DLD1 (cell line): ENCODE results near the gene ARPC1A.
"Not testable (repeated sequence)": the region's sequence is repeated elsewhere in the genome, so short reads cannot be mapped to it uniquely, and the experiment has no call there.

Experiments
- in situ Hi-C: cut with HindIII; loops from 2 replicates; pipeline ENCODE4 v1.10.0; 2017; ENCODE audit warnings: low sequenced_read_pairs

Gene ARPC1A

GRCh38 chr7:99314504-99314903 lies 11.2 kb upstream of the ARPC1A start:
- in situ Hi-C loops, result loop anchor here (25.0 kb wide), 2 partner anchors 302 to 402 kb away; no protein-coding TSS in a partner anchor

- in situ Hi-C loops, result loop anchor here (25.0 kb wide), 2 partner anchors 308 to 408 kb away; no protein-coding TSS in a partner anchor
Measured at GRCh38 chr7:99320371-99320770, 5.3 kb upstream of the ARPC1A start.

GRCh38 chr7:99322659-99323058 lies 3.0 kb upstream of the ARPC1A start:
- in situ Hi-C loops, result loop anchor here (25.0 kb wide), 2 partner anchors 310 to 410 kb away; no protein-coding TSS in a partner anchor

GRCh38 chr7:99324559-99324958 lies 1.1 kb upstream of the ARPC1A start:
- in situ Hi-C loops, result loop anchor here (25.0 kb wide), 2 partner anchors 312 to 412 kb away; no protein-coding TSS in a partner anchor

GRCh38 chr7:99325001-99325493 lies 651 bp upstream of the ARPC1A start:
- in situ Hi-C loops, result no loop called here

- in situ Hi-C loops, result no loop called here
Measured at GRCh38 chr7:99326408-99326782, 697 bp downstream of the ARPC1A start.

GRCh38 chr7:99330314-99330961 lies 4.7 kb downstream of the ARPC1A start:
- in situ Hi-C loops, result not testable (repeated sequence)

GRCh38 chr7:99331002-99331401 lies 5.3 kb downstream of the ARPC1A start:
- in situ Hi-C loops, result no loop called here

GRCh38 chr7:99339595-99339994 lies 13.9 kb downstream of the ARPC1A start:
- in situ Hi-C loops, result no loop called here

GRCh38 chr7:99340659-99341058 lies 15.0 kb downstream of the ARPC1A start:
- in situ Hi-C loops, result no loop called here

GRCh38 chr7:99344061-99344647 lies 18.5 kb downstream of the ARPC1A start:
- in situ Hi-C loops, result no loop called here

GRCh38 chr7:99350641-99351040 lies 24.9 kb downstream of the ARPC1A start:
- in situ Hi-C loops, result not testable (repeated sequence)

GRCh38 chr7:99352247-99352646 lies 26.5 kb downstream of the ARPC1A start:
- in situ Hi-C loops, result no loop called here

GRCh38 chr7:99355098-99355497 lies 29.4 kb downstream of the ARPC1A start:
- in situ Hi-C loops, result no loop called here

- in situ Hi-C loops, result no loop called here
Measured at GRCh38 chr7:99357701-99358490, 32.2 kb downstream of the ARPC1A start.

- in situ Hi-C loops, result not testable (repeated sequence)
Measured at GRCh38 chr7:99358521-99358920, 32.8 kb downstream of the ARPC1A start.

- in situ Hi-C loops, result no loop called here
Measured at GRCh38 chr7:99359465-99360154, 33.9 kb downstream of the ARPC1A start.

GRCh38 chr7:99362801-99363200 lies 37.1 kb downstream of the ARPC1A start:
- in situ Hi-C loops, result no loop called here

GRCh38 chr7:99363286-99363685 lies 37.6 kb downstream of the ARPC1A start:
- in situ Hi-C loops, result no loop called here

- in situ Hi-C loops, result no loop called here
Measured at GRCh38 chr7:99365318-99366141, 39.8 kb downstream of the ARPC1A start.
